ENCODE measurements around the gene GPR37.

GPR37 gene

GRCh38 chr7:124769136-124769535, 3.5 kb upstream of the GPR37 start:
- TF ChIP-seq GATA2 (IDR thresholded peaks at IDR 0.05; ENCODE audit: low read depth, low read length) (no peak), GATA3 (IDR thresholded peaks at IDR 0.05; ENCODE audit: low read depth, low read length) (no peak)

- TF ChIP-seq GATA2 (IDR thresholded peaks at IDR 0.05; ENCODE audit: low read depth, low read length), result no peak
- no peak for TF ChIP-seq GATA3 (IDR thresholded peaks at IDR 0.05; ENCODE audit: low read depth, low read length)
Observed at GRCh38 chr7:124768525-124768924, 2.9 kb upstream of the GPR37 start.

DNA sequence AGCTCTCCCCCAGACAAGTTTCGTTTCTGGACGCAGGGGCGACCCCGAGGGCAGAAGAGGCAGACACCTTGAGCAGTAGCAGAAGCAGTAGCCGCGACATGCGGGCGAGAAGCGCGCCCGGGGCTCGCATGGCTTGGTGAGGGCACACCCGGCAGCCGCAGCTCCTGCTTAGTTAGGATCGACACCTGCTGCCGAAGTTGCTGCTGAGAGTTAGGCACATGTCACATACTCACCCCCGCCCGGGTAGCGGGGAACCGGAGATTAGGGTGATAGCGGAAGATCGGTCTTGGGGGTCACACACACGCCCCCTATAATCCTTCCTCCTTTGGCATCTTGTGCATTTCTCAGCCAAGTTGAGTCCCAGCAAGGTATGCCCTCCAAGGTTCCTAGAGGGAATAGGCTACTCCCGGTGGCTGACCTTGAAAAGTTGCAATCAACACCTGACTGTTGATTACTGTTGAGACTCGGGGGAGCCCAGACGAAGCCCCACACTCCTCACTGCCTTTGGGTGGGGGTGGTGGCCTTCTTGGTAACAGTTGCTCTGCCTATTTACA, 668 bp downstream of the GPR37 start:
- TF ChIP-seq GATA3 (IDR thresholded peaks at IDR 0.05; ENCODE audit: low read depth, low read length), result no peak
- 0 out of 2 replicates have a peak, but pooled peaks have one; percentile 24 for TF ChIP-seq GATA2 (IDR thresholded peaks at IDR 0.05; ENCODE audit: low read depth, low read length)

DNA sequence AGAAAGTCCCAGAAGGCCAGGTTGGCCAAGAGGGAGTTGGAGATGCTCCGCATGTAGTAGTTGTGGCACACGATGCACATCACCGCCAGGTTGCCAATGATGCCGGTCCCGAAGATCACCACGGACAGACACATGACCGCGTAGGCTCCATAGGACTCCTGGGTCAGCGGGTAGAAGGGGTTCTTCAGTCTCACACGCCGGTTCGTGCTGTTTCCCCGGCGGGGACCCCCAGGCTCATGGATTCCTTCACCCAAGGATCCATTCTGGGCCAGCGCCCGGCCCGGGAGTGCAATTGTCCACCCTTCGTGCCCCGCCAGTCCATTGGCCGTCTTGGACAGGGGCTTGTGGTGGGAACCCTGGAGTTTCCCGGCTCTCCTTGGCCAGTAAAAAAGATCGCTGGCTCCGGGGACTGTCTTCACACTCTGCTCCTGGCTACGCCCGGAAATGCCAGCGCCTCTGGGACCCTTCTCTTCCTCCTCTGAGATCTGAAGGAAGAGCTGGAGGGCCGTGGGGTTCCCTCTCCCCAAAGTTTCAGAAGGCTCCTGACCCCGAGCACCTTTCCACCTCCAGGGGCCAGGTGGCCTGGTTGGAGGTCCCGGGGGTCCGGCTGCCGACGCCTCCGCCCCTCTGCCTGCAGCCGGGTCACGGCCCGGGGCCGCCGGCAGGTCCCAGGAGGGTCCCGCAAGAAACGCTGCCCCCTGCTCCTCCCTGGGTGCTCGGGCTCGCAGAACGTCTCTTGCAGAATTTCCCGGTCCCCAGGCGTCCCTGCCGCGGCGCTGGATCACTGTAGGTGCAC, 1.3 kb downstream of the GPR37 start:
- TF ChIP-seq GATA2 (IDR thresholded peaks at IDR 0.05; ENCODE audit: low read depth, low read length) (no peak), GATA3 (IDR thresholded peaks at IDR 0.05; ENCODE audit: low read depth, low read length) (no peak)

- TF ChIP-seq GATA2 (IDR thresholded peaks at IDR 0.05; ENCODE audit: low read depth, low read length) (peak; percentile 68), GATA3 (IDR thresholded peaks at IDR 0.05; ENCODE audit: low read depth, low read length) (no peak)
Observed at GRCh38 chr7:124762611-124763143, 2.9 kb downstream of the GPR37 start.

GRCh38 chr7:124761164-124761715, 4.4 kb downstream of the GPR37 start:
- no peak for TF ChIP-seq GATA2 (IDR thresholded peaks at IDR 0.05; ENCODE audit: low read depth, low read length)
- no peak for TF ChIP-seq GATA3 (IDR thresholded peaks at IDR 0.05; ENCODE audit: low read depth, low read length)

GRCh38 chr7:124758327-124758726, 7.3 kb downstream of the GPR37 start:
- TF ChIP-seq GATA2 (IDR thresholded peaks at IDR 0.05; ENCODE audit: low read depth, low read length) (no peak), GATA3 (IDR thresholded peaks at IDR 0.05; ENCODE audit: low read depth, low read length) (no peak)

GRCh38 chr7:124754576-124755268, 10.9 kb downstream of the GPR37 start:
- no peak for TF ChIP-seq GATA3 (IDR thresholded peaks at IDR 0.05; ENCODE audit: low read depth, low read length)
- no peak for TF ChIP-seq GATA2 (IDR thresholded peaks at IDR 0.05; ENCODE audit: low read depth, low read length)

DNA sequence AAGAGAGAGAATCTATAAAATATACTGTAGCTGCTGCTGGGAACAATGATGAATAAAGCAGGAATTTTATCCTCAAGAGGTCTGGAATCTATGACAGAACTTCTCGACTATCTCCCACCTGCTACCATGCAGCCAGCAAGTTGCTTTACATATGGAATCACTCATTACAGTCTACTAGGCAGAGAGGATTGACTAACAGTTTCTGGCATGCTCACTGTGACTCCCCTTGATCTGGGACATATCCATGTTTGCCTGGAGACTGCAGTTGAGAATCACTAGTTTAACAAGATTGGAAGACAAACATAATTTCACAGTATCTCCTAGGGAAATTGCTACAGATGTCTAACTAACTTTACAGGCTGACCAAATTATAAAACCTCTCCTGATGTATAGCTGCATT, 13.3 kb downstream of the GPR37 start:
- TF ChIP-seq GATA3 (IDR thresholded peaks at IDR 0.05; ENCODE audit: low read depth, low read length) (no peak), GATA2 (IDR thresholded peaks at IDR 0.05; ENCODE audit: low read depth, low read length) (no peak)

DNA sequence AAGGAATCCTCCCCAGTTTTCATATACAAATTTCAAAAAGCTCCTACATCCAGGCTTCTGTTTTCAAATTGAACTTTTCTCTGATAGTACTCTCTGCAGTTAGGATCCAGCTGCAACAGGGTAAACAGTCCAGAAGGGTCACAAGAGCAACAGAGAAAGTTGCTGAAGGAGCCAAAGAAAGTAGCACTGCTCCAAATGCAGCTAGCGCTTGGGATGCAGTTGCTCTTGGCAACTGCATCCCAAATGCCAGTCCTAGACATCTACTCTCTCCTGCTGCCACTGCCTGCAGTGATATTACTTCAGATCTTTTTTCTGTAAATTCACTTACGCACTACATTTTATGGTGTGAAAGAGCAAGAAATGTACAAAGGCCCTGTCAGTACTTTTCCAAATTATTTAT, 14.6 kb downstream of the GPR37 start:
- TF ChIP-seq GATA3 (IDR thresholded peaks at IDR 0.05; ENCODE audit: low read depth, low read length), result no peak
- TF ChIP-seq GATA2 (IDR thresholded peaks at IDR 0.05; ENCODE audit: low read depth, low read length), result no peak

GRCh38 chr7:124747072-124747471, 18.5 kb downstream of the GPR37 start:
- TF ChIP-seq GATA3 (IDR thresholded peaks at IDR 0.05; ENCODE audit: low read depth, low read length) (no peak), GATA2 (IDR thresholded peaks at IDR 0.05; ENCODE audit: low read depth, low read length) (no peak)

- TF ChIP-seq GATA3 (IDR thresholded peaks at IDR 0.05; ENCODE audit: low read depth, low read length) (no peak), GATA2 (IDR thresholded peaks at IDR 0.05; ENCODE audit: low read depth, low read length) (no peak)
Observed at GRCh38 chr7:124738639-124739038, 27.0 kb downstream of the GPR37 start.

GRCh38 chr7:124737760-124738300, 27.8 kb downstream of the GPR37 start:
- TF ChIP-seq GATA2 (IDR thresholded peaks at IDR 0.05; ENCODE audit: low read depth, low read length) (no peak), GATA3 (IDR thresholded peaks at IDR 0.05; ENCODE audit: low read depth, low read length) (no peak)

DNA sequence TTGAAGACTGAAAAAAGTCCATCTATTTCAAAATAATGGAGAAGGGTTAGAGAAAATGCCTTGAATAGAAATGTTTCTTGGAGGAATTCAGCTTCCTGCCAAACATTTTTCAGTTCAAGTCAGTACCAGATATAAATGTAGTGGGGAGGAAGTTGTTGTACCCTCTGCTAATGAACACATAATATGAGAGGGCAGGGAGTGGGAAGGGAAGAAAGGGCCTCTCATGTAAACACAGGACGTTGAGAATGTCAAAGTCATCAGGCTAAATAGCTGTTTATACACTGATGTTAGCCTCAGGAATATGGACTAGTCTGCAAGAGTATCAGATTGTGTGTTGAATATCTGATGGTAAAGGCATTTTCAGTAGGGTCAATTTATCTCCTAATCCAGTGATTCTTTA, 37.0 kb downstream of the GPR37 start:
- TF ChIP-seq GATA2 (IDR thresholded peaks at IDR 0.05; ENCODE audit: low read depth, low read length), result no peak
- no peak for TF ChIP-seq GATA3 (IDR thresholded peaks at IDR 0.05; ENCODE audit: low read depth, low read length)
